ENCODE measurements around the gene KAZALD1.

Gene KAZALD1

GRCh38 chr10:101062232-101063049, 652 bp downstream of the KAZALD1 start:
- Histone ChIP-seq H3K9ac (ENCODE audit: low read length) (peak overlapping the region; percentile 81), H3K36me3 (ENCODE audit: control insufficient read depth, insufficient read depth, low read length) (peaks cover 2% of the 10 kb centered on the region), H3K18ac (ENCODE audit: low read length) (no peak overlapping the region), H3K27ac (ENCODE audit: low read depth, low read length) (no peak overlapping the region), H2AK5ac (ENCODE audit: low read length) (no peak overlapping the region), H3K27me3 (ENCODE audit: insufficient read depth, low read length, poor library complexity) (peaks cover 36% of the 10 kb centered on the region), H3K4me2 (ENCODE audit: low read length) (peak overlapping the region; percentile 81), H4K8ac (ENCODE audit: low read depth, low read length) (no peak overlapping the region), H3K79me1 (ENCODE audit: low read length) (peaks cover 5% of the 10 kb centered on the region), H2BK15ac (replicated peaks; ENCODE audit: low read depth) (no peak overlapping the region), H2BK120ac (ENCODE audit: low read depth, low read length) (no peak overlapping the region), H3K56ac (ENCODE audit: low read length) (peak overlapping the region; percentile 92), H3K4ac (ENCODE audit: low read depth, low read length) (no peak overlapping the region), H4K5ac (ENCODE audit: low read length) (no peak overlapping the region), H3K79me2 (ENCODE audit: control insufficient read depth, insufficient read depth, low read length) (peaks cover 5% of the 10 kb centered on the region), H3K23ac (ENCODE audit: low read length) (peak overlapping the region; percentile 81), H3K4me3 (ENCODE audit: low read length) (no peak overlapping the region), H2BK5ac (ENCODE audit: low read length) (no peak overlapping the region), H3K4me1 (ENCODE audit: control insufficient read depth, low read depth, low read length) (peaks cover 13% of the 10 kb centered on the region)
- DNase-seq: peak; percentile 92
- no CpG with 5 or more reads among the region's 63 CpGs for WGBS (ENCODE audit: extremely low coverage, insufficient coverage, low lambda C conversion rate)

DNA sequence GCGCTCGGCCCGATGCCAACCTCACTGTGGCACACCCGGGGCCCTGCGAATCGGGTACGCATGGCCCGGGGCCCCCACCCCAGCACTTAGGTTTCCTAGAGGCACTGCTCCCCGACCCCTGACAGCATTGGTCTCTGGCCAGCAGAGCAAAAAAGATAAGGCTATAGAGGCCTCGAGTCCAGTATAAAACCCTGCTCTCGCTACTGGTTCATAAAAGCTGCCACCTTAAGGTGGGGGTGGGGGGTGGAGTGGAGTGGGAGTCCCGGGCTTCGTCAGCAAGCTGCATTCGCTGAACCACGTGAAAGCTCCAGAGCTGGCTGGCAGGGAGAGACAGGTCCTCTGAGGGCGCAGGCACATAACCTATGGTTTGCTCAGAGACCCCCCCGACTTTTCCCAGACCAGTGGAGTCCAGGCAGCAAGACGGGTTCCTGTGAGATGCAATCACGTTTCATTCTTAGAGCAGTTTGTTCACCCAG, 1.3 kb downstream of the KAZALD1 start:
- no peak overlapping the region for H2AK5ac ChIP-seq (ENCODE audit: low read length)
- peak overlapping the region; percentile 81 for H3K23ac ChIP-seq (ENCODE audit: low read length)
- H2BK120ac ChIP-seq (ENCODE audit: low read depth, low read length): no peak overlapping the region
- peaks cover 5% of the 10 kb centered on the region for H3K79me2 ChIP-seq (ENCODE audit: control insufficient read depth, insufficient read depth, low read length)
- H3K4me1 ChIP-seq (ENCODE audit: control insufficient read depth, low read depth, low read length): peaks cover 13% of the 10 kb centered on the region
- H4K8ac ChIP-seq (ENCODE audit: low read depth, low read length): no peak overlapping the region
- H3K56ac ChIP-seq (ENCODE audit: low read length): peak overlapping the region; percentile 92
- H3K79me1 ChIP-seq (ENCODE audit: low read length): peaks cover 5% of the 10 kb centered on the region
- no peak overlapping the region for H3K18ac ChIP-seq (ENCODE audit: low read length)
- no CpG with 5 or more reads among the region's 19 CpGs for WGBS (ENCODE audit: extremely low coverage, insufficient coverage, low lambda C conversion rate)
- H3K27ac ChIP-seq (ENCODE audit: low read depth, low read length): no peak overlapping the region
- H2BK15ac ChIP-seq (replicated peaks; ENCODE audit: low read depth): no peak overlapping the region
- no peak overlapping the region for H3K4me3 ChIP-seq (ENCODE audit: low read length)
- no peak overlapping the region for H3K9ac ChIP-seq (ENCODE audit: low read length)
- H3K4me2 ChIP-seq (ENCODE audit: low read length): peak overlapping the region; percentile 81
- DNase-seq: no peak
- peaks cover 36% of the 10 kb centered on the region for H3K27me3 ChIP-seq (ENCODE audit: insufficient read depth, low read length, poor library complexity)
- H3K4ac ChIP-seq (ENCODE audit: low read depth, low read length): no peak overlapping the region
- H3K36me3 ChIP-seq (ENCODE audit: control insufficient read depth, insufficient read depth, low read length): no peaks in the 10 kb centered on the region
- no peak overlapping the region for H2BK5ac ChIP-seq (ENCODE audit: low read length)
- no peak overlapping the region for H4K5ac ChIP-seq (ENCODE audit: low read length)

GRCh38 chr10:101063548-101064414, 2.0 kb downstream of the KAZALD1 start:
- no peak overlapping the region for H3K23ac ChIP-seq (ENCODE audit: low read length)
- H3K4me2 ChIP-seq (ENCODE audit: low read length): no peak overlapping the region
- peaks cover 5% of the 10 kb centered on the region for H3K79me2 ChIP-seq (ENCODE audit: control insufficient read depth, insufficient read depth, low read length)
- H3K36me3 ChIP-seq (ENCODE audit: control insufficient read depth, insufficient read depth, low read length): no peaks in the 10 kb centered on the region
- peaks cover 13% of the 10 kb centered on the region for H3K4me1 ChIP-seq (ENCODE audit: control insufficient read depth, low read depth, low read length)
- H3K9ac ChIP-seq (ENCODE audit: low read length): peak overlapping the region; percentile 26
- H2BK5ac ChIP-seq (ENCODE audit: low read length): no peak overlapping the region
- no peak overlapping the region for H3K4ac ChIP-seq (ENCODE audit: low read depth, low read length)
- no peak overlapping the region for H3K27ac ChIP-seq (ENCODE audit: low read depth, low read length)
- no peak overlapping the region for H2BK120ac ChIP-seq (ENCODE audit: low read depth, low read length)
- no peak overlapping the region for H4K8ac ChIP-seq (ENCODE audit: low read depth, low read length)
- DNase-seq: peak; percentile 59
- peaks cover 36% of the 10 kb centered on the region for H3K27me3 ChIP-seq (ENCODE audit: insufficient read depth, low read length, poor library complexity)
- peaks cover 5% of the 10 kb centered on the region for H3K79me1 ChIP-seq (ENCODE audit: low read length)
- H2AK5ac ChIP-seq (ENCODE audit: low read length): no peak overlapping the region
- H3K56ac ChIP-seq (ENCODE audit: low read length): peak overlapping the region; percentile 62
- no CpG with 5 or more reads among the region's 15 CpGs for WGBS (ENCODE audit: extremely low coverage, insufficient coverage, low lambda C conversion rate)
- H3K18ac ChIP-seq (ENCODE audit: low read length): no peak overlapping the region
- H4K5ac ChIP-seq (ENCODE audit: low read length): no peak overlapping the region
- H3K4me3 ChIP-seq (ENCODE audit: low read length): no peak overlapping the region
- H2BK15ac ChIP-seq (replicated peaks; ENCODE audit: low read depth): no peak overlapping the region

GRCh38 chr10:101064415-101065030, 2.7 kb downstream of the KAZALD1 start:
- H2BK120ac ChIP-seq (ENCODE audit: low read depth, low read length): no peak overlapping the region
- H3K4me2 ChIP-seq (ENCODE audit: low read length): no peak overlapping the region
- H3K79me2 ChIP-seq (ENCODE audit: control insufficient read depth, insufficient read depth, low read length): peaks cover 2% of the 10 kb centered on the region
- no peak overlapping the region for H3K4me3 ChIP-seq (ENCODE audit: low read length)
- no peak overlapping the region for H4K5ac ChIP-seq (ENCODE audit: low read length)
- WGBS (ENCODE audit: extremely low coverage, insufficient coverage, low lambda C conversion rate): no CpG with 5 or more reads among the region's 9 CpGs
- peaks cover 36% of the 10 kb centered on the region for H3K27me3 ChIP-seq (ENCODE audit: insufficient read depth, low read length, poor library complexity)
- no peak overlapping the region for H3K4ac ChIP-seq (ENCODE audit: low read depth, low read length)
- H3K56ac ChIP-seq (ENCODE audit: low read length): no peak overlapping the region
- H3K36me3 ChIP-seq (ENCODE audit: control insufficient read depth, insufficient read depth, low read length): no peaks in the 10 kb centered on the region
- no peak for DNase-seq
- peaks cover 12% of the 10 kb centered on the region for H3K4me1 ChIP-seq (ENCODE audit: control insufficient read depth, low read depth, low read length)
- no peak overlapping the region for H2BK5ac ChIP-seq (ENCODE audit: low read length)
- no peak overlapping the region for H2BK15ac ChIP-seq (replicated peaks; ENCODE audit: low read depth)
- H3K9ac ChIP-seq (ENCODE audit: low read length): no peak overlapping the region
- H3K18ac ChIP-seq (ENCODE audit: low read length): no peak overlapping the region
- H3K23ac ChIP-seq (ENCODE audit: low read length): no peak overlapping the region
- no peak overlapping the region for H3K27ac ChIP-seq (ENCODE audit: low read depth, low read length)
- H2AK5ac ChIP-seq (ENCODE audit: low read length): no peak overlapping the region
- H4K8ac ChIP-seq (ENCODE audit: low read depth, low read length): no peak overlapping the region
- peaks cover 2% of the 10 kb centered on the region for H3K79me1 ChIP-seq (ENCODE audit: low read length)

- no peak overlapping the region for H3K56ac ChIP-seq (ENCODE audit: low read length)
- WGBS (ENCODE audit: extremely low coverage, insufficient coverage, low lambda C conversion rate): no CpG with 5 or more reads among the region's 3 CpGs
- H3K9ac ChIP-seq (ENCODE audit: low read length): no peak overlapping the region
- H4K5ac ChIP-seq (ENCODE audit: low read length): no peak overlapping the region
- H2BK5ac ChIP-seq (ENCODE audit: low read length): no peak overlapping the region
- no peak overlapping the region for H2BK15ac ChIP-seq (replicated peaks; ENCODE audit: low read depth)
- H3K4me1 ChIP-seq (ENCODE audit: control insufficient read depth, low read depth, low read length): peaks cover 10% of the 10 kb centered on the region
- H4K8ac ChIP-seq (ENCODE audit: low read depth, low read length): no peak overlapping the region
- H3K27me3 ChIP-seq (ENCODE audit: insufficient read depth, low read length, poor library complexity): peaks cover 36% of the 10 kb centered on the region
- no peaks in the 10 kb centered on the region for H3K79me1 ChIP-seq (ENCODE audit: low read length)
- no peak overlapping the region for H3K4me2 ChIP-seq (ENCODE audit: low read length)
- no peak overlapping the region for H3K18ac ChIP-seq (ENCODE audit: low read length)
- H2AK5ac ChIP-seq (ENCODE audit: low read length): no peak overlapping the region
- no peak for DNase-seq
- no peak overlapping the region for H2BK120ac ChIP-seq (ENCODE audit: low read depth, low read length)
- no peak overlapping the region for H3K23ac ChIP-seq (ENCODE audit: low read length)
- H3K27ac ChIP-seq (ENCODE audit: low read depth, low read length): no peak overlapping the region
- H3K4ac ChIP-seq (ENCODE audit: low read depth, low read length): no peak overlapping the region
- no peaks in the 10 kb centered on the region for H3K79me2 ChIP-seq (ENCODE audit: control insufficient read depth, insufficient read depth, low read length)
- no peaks in the 10 kb centered on the region for H3K36me3 ChIP-seq (ENCODE audit: control insufficient read depth, insufficient read depth, low read length)
- no peak overlapping the region for H3K4me3 ChIP-seq (ENCODE audit: low read length)
Measured at GRCh38 chr10:101065481-101066145, 3.8 kb downstream of the KAZALD1 start.
